GM21723 (cell line): Measurements from ENCODE around the gene SLC13A3.
"Not testable (repeated sequence)": the region's sequence is repeated elsewhere in the genome, so short reads cannot be mapped to it uniquely, and the experiment has no call there.

Experiments used
- ATAC-seq: cut with Tn5 transposase; IDR thresholded peaks from one replicate; pipeline ENCODE4 v1.9.1; 2021; ENCODE audit warnings: mild to moderate bottlenecking, moderate library complexity; ENCODE audit not compliant: unreplicated experiment

Gene SLC13A3

GRCh38 chr20:46682063-46682821 lies 31.0 kb upstream of the SLC13A3 start:
- no peak for ATAC-seq

- ATAC-seq = no peak
These were observed 30.0 kb upstream of the SLC13A3 start for GRCh38 chr20:46681032-46681854.

DNA sequence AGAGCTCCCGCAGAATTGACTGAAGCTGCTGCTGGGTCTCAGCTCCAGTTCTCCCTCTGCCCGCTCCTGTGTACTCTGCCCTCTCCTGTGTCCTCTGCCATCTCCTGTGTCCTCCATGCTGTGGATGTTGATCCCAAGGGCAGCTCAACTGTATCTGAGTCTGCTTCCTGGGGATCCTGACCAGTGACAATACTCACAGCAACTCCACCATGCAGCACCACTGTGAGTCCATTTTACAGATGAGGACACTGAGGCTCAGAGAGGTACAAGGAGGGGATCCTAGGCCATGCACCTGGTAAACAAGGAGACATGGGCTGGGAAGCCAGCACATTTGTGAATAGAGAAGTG lies 29.4 kb upstream of the SLC13A3 start:
- no peak for ATAC-seq

DNA sequence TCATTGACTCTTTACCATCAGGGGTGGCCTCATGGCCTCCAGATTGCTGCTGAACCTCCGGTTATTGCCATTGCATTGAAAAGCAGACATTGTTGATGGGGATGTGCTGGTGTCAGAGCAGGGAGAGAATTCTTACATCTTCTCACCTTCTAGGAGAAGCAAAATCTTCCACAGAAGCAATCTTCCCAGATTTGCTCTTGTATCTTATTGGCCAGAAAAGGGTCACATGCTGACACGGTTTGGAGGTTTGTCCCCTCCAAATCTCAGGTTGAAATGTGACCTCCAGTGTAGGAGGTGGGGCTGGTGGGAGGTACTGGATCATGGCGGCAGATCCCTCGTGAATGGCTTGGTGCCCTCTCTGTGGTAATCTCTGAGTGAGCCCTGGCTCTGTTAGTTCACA lies 27.3 kb upstream of the SLC13A3 start:
- ATAC-seq = no peak

DNA sequence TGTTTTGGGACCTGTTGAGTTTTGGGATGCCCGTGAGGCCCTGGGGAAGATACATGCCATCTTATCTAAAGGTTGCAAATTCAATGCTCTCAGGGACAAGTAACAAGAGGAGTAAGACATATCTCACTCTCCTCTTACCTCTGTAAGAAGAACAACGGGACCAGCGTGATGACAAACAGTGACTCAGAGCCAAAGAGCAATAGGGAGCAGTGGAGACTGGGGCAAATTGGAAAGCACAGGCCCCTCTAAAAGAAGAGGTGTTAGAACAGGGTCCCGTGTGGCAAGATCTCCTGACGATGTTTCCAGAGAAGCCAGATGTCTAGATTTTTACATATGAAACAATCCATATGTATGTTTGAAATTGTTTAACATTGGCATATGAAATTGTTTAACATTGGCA lies 26.3 kb upstream of the SLC13A3 start:
- ATAC-seq = no peak

DNA sequence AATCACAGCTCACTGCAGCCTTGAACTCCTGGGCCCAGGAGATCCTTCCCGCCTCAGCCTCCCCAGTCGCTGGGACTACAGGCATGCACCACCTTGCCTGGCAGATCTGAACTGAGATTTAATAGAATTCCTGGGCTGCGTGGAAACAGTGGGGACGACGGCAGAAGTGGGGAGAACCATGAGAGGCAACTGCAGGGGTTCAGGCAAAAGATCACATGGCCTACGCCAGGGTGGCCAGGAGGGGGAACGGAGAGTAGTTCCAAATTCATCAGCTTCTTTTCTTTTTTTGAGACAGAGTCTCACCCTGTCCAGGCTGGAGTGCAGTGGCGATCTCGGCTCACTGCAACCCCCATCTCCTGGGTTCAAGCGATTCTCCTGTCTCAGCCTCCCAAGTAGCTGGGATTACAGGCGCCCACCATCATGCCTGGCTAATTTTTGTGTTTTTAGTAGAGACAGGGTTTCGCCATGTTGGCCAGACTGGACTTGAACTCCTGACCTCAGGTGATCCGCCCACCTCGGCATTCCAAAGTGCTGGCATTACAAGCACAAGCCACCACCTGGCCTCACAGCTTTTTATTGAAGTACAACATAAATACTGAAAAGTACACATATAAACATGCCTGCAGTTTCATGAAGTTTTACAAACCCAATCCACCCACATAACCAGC lies 25.5 kb upstream of the SLC13A3 start:
- not testable (repeated sequence) for ATAC-seq

GRCh38 chr20:46674253-46675083 lies 23.2 kb upstream of the SLC13A3 start:
- ATAC-seq = no peak

GRCh38 chr20:46673394-46674252 lies 22.4 kb upstream of the SLC13A3 start:
- no peak for ATAC-seq

- ATAC-seq = no peak
These were observed 21.4 kb upstream of the SLC13A3 start for GRCh38 chr20:46672543-46673148.

DNA sequence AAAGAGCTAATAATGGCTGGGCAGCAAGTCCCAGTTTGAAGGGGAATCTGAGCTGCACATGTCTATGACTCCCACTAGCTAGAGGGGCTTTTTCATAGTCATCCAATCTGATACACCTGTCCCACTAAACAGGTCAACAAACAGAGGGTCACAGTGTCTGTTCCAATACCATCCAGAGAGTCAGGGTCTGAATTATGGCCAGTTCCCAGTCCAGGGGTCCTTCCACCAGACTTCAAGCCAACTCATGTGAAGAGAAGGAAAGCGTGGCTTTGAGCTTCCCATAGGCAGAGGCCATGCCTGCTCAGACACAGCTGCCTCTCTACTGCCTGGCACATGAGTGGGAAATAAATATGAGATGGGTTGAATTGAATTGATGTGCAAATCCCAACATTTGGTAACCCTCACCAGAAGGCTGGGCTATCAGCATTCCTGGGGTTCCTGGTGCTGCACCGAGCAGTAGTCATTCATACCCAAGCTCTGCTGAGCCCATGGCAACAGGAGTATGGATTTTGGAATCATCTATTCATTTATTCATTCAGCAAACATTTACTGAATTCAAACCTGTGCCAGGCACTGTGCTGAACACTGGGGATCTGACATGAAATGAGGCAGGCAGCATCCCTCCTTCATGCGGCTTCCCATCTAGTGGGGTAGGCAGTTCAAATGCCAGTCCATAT lies 20.7 kb upstream of the SLC13A3 start:
- no peak for ATAC-seq

GRCh38 chr20:46670585-46671584 lies 19.6 kb upstream of the SLC13A3 start:
- no peak for ATAC-seq

GRCh38 chr20:46670228-46670584 lies 18.9 kb upstream of the SLC13A3 start:
- no peak for ATAC-seq

GRCh38 chr20:46666818-46667515 lies 15.7 kb upstream of the SLC13A3 start:
- ATAC-seq = no peak

- ATAC-seq = no peak
These were observed 15.0 kb upstream of the SLC13A3 start for GRCh38 chr20:46666306-46666705.

DNA sequence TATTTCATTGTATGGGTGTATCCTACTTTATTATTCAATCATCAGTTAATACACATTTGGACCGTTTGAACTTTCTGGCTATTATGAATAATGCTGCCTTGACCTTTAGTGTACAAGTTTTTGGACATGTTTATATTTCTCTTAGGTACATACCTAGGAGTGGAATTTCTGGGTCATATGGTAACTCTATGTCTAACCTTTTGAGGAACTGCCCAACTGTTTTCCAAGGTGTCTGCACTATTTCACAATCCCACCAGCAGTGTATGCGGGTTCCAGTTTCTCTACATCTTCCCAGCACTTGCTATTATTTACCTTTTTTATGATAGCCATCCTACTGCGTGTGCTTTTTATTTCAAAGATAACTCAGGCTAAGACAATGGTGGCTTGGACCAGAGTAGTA lies 14.3 kb upstream of the SLC13A3 start:
- ATAC-seq = no peak

DNA sequence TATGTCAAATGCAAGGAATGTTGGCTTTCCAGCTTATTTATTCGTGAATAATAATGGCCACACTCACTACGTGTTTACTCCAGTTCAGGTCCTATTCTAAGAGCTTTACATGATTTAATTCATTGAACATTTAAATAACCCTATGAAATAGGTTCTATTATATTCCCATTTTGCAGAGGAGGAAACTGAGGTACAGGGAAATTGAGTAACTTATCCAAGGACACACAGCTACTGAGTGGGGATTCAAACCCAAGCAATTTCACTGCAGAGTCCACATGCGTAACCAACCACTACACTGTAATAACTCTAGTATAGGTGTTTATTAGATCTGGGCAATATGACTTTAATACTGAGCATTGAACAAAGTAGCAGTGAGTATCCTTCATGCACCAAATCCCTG lies 12.3 kb upstream of the SLC13A3 start:
- no peak for ATAC-seq

- no peak for ATAC-seq
These were observed 10.4 kb upstream of the SLC13A3 start for GRCh38 chr20:46661659-46662058.
